IMR-90 (cell line): Measurements from ENCODE around the gene LTBP1.

Source experiments
- CEBPB ChIP-seq: IDR thresholded peaks from 2 replicates; pipeline ENCODE4 v1.6.1; 2012; ENCODE audit warnings: low read depth, low read length, improper control_type of control experiment
- CHD1 ChIP-seq: IDR thresholded peaks from 2 replicates; pipeline ENCODE4 v1.6.1; 2012; ENCODE audit warnings: low read depth, low read length, improper control_type of control experiment
- FOS ChIP-seq: fragments of 150-350 bp; IDR thresholded peaks from 2 replicates; pipeline ENCODE4 v1.6.1; 2016; ENCODE audit warnings: low read depth, low read length
- MAFK ChIP-seq: IDR thresholded peaks from 2 replicates; pipeline ENCODE4 v1.6.1; 2012; ENCODE audit warnings: low read depth, low read length, improper control_type of control experiment
- MAZ ChIP-seq: IDR thresholded peaks from 2 replicates; pipeline ENCODE4 v1.6.1; 2012; ENCODE audit warnings: low read depth, mild to moderate bottlenecking, low read length, improper control_type of control experiment, moderate library complexity, borderline replicate concordance
- MXI1 ChIP-seq: IDR thresholded peaks from 2 replicates; pipeline ENCODE4 v1.6.1; 2012; ENCODE audit warnings: low read depth, mild to moderate bottlenecking, low read length, moderate library complexity, borderline replicate concordance
- POLR2A ChIP-seq: IDR thresholded peaks from 2 replicates; pipeline ENCODE4 v1.6.1; 2012; ENCODE audit warnings: mild to moderate bottlenecking, low read depth, low read length
- RAD21 ChIP-seq: IDR thresholded peaks from 2 replicates; pipeline ENCODE4 v1.6.1; 2012; ENCODE audit warnings: low read length, improper control_type of control experiment
- RFX5 ChIP-seq: IDR thresholded peaks from 2 replicates; pipeline ENCODE4 v1.8.0; 2012; ENCODE audit warnings: low read depth, mild to moderate bottlenecking, low read length, moderate library complexity
- SMC3 ChIP-seq: fragments of 150-350 bp; IDR thresholded peaks from 2 replicates; pipeline ENCODE4 v1.6.1; 2016; ENCODE audit warnings: low read depth, mild to moderate bottlenecking, antibody characterized with exemption, low read length, moderate library complexity
- TF ChIP-seq, protein P1 (sequence below): conservative IDR thresholded peaks from 2 replicates; pipeline ENCODE4 v1.5.1; 2012; ENCODE audit warnings: mild to moderate bottlenecking, low read depth, low read length, improper control_type of control experiment
- TF ChIP-seq, protein P2 (sequence below): fragments of 150-350 bp; IDR thresholded peaks from 2 replicates; pipeline ENCODE4 v1.6.1; 2017; ENCODE audit warnings: mild to moderate bottlenecking, antibody characterized with exemption, low read length, low read depth
- TF ChIP-seq, protein P3 (sequence below): fragments of 150-350 bp; IDR thresholded peaks from 2 replicates; pipeline ENCODE4 v1.6.1; 2016; ENCODE audit warnings: low read depth, mild to moderate bottlenecking, low read length, moderate library complexity, borderline replicate concordance

DNA sequence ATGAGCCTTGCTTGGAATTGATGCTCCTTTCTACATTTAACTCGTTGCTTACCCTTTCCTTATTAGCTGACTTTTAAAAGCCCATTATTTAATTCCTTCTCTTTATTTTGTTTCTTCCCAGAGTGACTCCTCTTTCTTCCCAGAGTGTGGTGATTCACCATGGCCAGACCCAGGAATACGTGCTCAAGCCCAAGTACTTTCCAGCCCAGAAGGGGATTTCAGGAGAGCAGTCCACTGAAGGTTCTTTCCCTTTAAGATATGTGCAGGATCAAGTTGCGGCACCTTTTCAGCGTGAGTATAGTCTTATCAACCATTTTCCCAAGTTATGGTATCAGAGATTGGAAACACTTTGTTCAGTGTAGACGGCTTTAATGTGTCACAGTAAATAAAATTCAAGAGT, 163.7 kb downstream of the LTBP1 start:
- TF ChIP-seq, protein P1, sequence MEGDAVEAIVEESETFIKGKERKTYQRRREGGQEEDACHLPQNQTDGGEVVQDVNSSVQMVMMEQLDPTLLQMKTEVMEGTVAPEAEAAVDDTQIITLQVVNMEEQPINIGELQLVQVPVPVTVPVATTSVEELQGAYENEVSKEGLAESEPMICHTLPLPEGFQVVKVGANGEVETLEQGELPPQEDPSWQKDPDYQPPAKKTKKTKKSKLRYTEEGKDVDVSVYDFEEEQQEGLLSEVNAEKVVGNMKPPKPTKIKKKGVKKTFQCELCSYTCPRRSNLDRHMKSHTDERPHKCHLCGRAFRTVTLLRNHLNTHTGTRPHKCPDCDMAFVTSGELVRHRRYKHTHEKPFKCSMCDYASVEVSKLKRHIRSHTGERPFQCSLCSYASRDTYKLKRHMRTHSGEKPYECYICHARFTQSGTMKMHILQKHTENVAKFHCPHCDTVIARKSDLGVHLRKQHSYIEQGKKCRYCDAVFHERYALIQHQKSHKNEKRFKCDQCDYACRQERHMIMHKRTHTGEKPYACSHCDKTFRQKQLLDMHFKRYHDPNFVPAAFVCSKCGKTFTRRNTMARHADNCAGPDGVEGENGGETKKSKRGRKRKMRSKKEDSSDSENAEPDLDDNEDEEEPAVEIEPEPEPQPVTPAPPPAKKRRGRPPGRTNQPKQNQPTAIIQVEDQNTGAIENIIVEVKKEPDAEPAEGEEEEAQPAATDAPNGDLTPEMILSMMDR: no peak
- TF ChIP-seq SMC3 (no peak), POLR2A (no peak), CHD1 (no peak), CEBPB (no peak), RAD21 (no peak), MAZ (no peak), RFX5 (no peak), MXI1 (no peak), FOS (peak; percentile 38; the same call in 1 of the 2 replicates), MAFK (no peak)
- TF ChIP-seq, protein P2, sequence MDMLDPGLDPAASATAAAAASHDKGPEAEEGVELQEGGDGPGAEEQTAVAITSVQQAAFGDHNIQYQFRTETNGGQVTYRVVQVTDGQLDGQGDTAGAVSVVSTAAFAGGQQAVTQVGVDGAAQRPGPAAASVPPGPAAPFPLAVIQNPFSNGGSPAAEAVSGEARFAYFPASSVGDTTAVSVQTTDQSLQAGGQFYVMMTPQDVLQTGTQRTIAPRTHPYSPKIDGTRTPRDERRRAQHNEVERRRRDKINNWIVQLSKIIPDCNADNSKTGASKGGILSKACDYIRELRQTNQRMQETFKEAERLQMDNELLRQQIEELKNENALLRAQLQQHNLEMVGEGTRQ: no peak
- TF ChIP-seq, protein P3, sequence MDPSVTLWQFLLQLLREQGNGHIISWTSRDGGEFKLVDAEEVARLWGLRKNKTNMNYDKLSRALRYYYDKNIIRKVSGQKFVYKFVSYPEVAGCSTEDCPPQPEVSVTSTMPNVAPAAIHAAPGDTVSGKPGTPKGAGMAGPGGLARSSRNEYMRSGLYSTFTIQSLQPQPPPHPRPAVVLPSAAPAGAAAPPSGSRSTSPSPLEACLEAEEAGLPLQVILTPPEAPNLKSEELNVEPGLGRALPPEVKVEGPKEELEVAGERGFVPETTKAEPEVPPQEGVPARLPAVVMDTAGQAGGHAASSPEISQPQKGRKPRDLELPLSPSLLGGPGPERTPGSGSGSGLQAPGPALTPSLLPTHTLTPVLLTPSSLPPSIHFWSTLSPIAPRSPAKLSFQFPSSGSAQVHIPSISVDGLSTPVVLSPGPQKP: no peak
